Measurements from ENCODE around the gene LRP3.

GRCh38 chr19:33211794-33212435 lies 17.8 kb downstream of the LRP3 start:
- TF ChIP-seq EZH2phosphoT487 (IDR thresholded peaks at IDR 0.05; ENCODE audit: borderline replicate concordance, low read length): no peak
- no peak for TF ChIP-seq CTCF (IDR thresholded peaks at IDR 0.05; ENCODE audit: low read depth, low read length, poor library complexity, severe bottlenecking)

All from DOHH2 (cell line).